ENCODE data around the gene MRGPRD. TPM values are rescaled to one million over a fixed set of nuclear protein-coding genes. Genes with fewer than 3 reads are reported as not detected.
A peak's percentile ranks its signal among the peaks of the same experiment; 100 is the strongest.

The MRGPRD gene
- total and polyA plus RNA-seq, 2 of the 8 experiments (the other 6 are each of a cell fraction or from before 2014, with no cell fraction given): not detected

- Histone ChIP-seq H4K8ac (ENCODE audit: extremely low read depth, insufficient read depth, low read length) (no peak overlapping the region; the same call in 1 of the 2 replicates), H3K36me3 (ENCODE audit: control insufficient read depth in 2 of 4, insufficient read depth in 4 of 4, low read length in 3 of 4) (no peaks in the 10 kb centered on the region; a peak in 1 of 8 replicates), H3K4me2 (ENCODE audit: insufficient read depth in 1 of 2, low read depth in 2 of 2, low read length in 2 of 2) (peak overlapping the region; percentile 69 to 85; a peak in 3 of 4 replicates), H3K23ac (ENCODE audit: insufficient read length) (no peak overlapping the region), H2BK12ac (ENCODE audit: low read depth, low read length) (peak overlapping the region; percentile 18; the same call in 1 of the 2 replicates), H2BK15ac (ENCODE audit: low read length) (peak overlapping the region; percentile 53; the same call in 1 of the 2 replicates), H3K56ac (replicated peaks; ENCODE audit: insufficient read length, low read depth, low read length) (no peak overlapping the region), H2BK5ac (ENCODE audit: low read depth, low read length) (peak overlapping the region; percentile 60; the same call in 1 of the 2 replicates), H3K18ac (ENCODE audit: extremely low read depth, low read length) (peak overlapping the region; percentile 60; the same call in 1 of the 2 replicates), H3K4me1 (replicated peaks in 1 of 4; ENCODE audit: control insufficient read depth in 3 of 4, insufficient read depth in 4 of 4, low read length in 3 of 4) (peaks cover 9 to 45% (median 32%) of the 10 kb centered on the region in 4 experiments), H3K4me3 (ENCODE audit: extremely low read depth in 1 of 4, insufficient read depth in 2 of 4, low read depth in 3 of 4, low read length in 4 of 4) (peak overlapping the region in 3 of 4 experiments; percentile 7 to 50 (median 34); a peak in 5 of 8 replicates), H3K27ac (ENCODE audit: low read depth, low read length) (no peak overlapping the region), H3K9ac (replicated peaks in 1 of 4; ENCODE audit: extremely low read depth in 1 of 4, low read depth in 3 of 4, low read length in 3 of 4) (no peak overlapping the region; a peak in 1 of 7 replicates), H3K79me1 (ENCODE audit: low read depth, low read length) (no peaks in the 10 kb centered on the region), H3K23me2 (ENCODE audit: low read depth, low read length) (peaks cover 15% of the 10 kb centered on the region; the same call in 1 of the 2 replicates), H2AK5ac (ENCODE audit: low read depth, low read length) (peak overlapping the region; percentile 24; the same call in 1 of the 2 replicates), H4K91ac (replicated peaks; ENCODE audit: insufficient read length, low read length) (peak overlapping the region; percentile 76), H3K14ac (ENCODE audit: insufficient read length) (no peak overlapping the region), H2AFZ (ENCODE audit: low read length) (no peak overlapping the region), H4K20me1 (replicated peaks in 1 of 2; ENCODE audit: control insufficient read depth in 1 of 2, insufficient read depth in 2 of 2, low read length in 2 of 2) (no peaks in the 10 kb centered on the region), H3K9me3 (ENCODE audit: insufficient read depth in 2 of 2, low read depth in 1 of 2, low read length in 1 of 2) (no peaks in the 10 kb centered on the region), H4K5ac (ENCODE audit: insufficient read length, low read depth, low read length) (no peak overlapping the region), H3K4ac (replicated peaks; ENCODE audit: insufficient read length, low read depth, low read length) (peak overlapping the region; percentile 80), H3K79me2 (ENCODE audit: control insufficient read depth in 1 of 2, insufficient read depth in 2 of 2, low read length in 2 of 2) (no peaks in the 10 kb centered on the region), H3K27me3 (replicated peaks in 1 of 4; ENCODE audit: control insufficient read depth in 3 of 4, extremely low read depth in 1 of 4, insufficient read depth in 3 of 4, low read length in 3 of 4) (peaks cover 0 to 4% (median 0%) of the 10 kb centered on the region in 4 experiments; a peak in 4 of 7 replicates), H2BK120ac (replicated peaks; ENCODE audit: low read depth, low read length) (peak overlapping the region; percentile 31), H2BK20ac (ENCODE audit: low read length) (no peak overlapping the region)
- DNase-seq (ENCODE audit: low read depth in 1 of 2, low spot score in 2 of 2) (no peak), FAIRE-seq (no peak)
- 86% methylated on average over 9 of the region's 9 CpGs; no CpG with 5 or more reads in 1 of the 2 experiments for WGBS, 2 experiments (ENCODE audit: extremely low coverage in 1 of 2, insufficient coverage in 1 of 2, insufficient read length in 1 of 2, insufficient replicate concordance in 2 of 2, low coverage in 1 of 2, low lambda C conversion rate in 2 of 2, missing lambda C conversion rate in 1 of 2)
- POLR2A ChIA-PET (ENCODE audit: partially characterized antibody): interaction anchor here (0.6 to 2.6 kb wide), 5 partner anchors 9 to 258 kb away, joined by 3 to 9 read pairs (median 4); no protein-coding TSS in a partner anchor
- CTCF ChIA-PET (ENCODE audit: partially characterized antibody): interaction anchor here (0.9 to 3.9 kb wide), 7 partner anchors 9 to 60 kb away, joined by 3 to 14 read pairs (median 8); no protein-coding TSS in a partner anchor
- TF ChIP-seq SAP30 (IDR thresholded peaks at IDR 0.05; ENCODE audit: insufficient read depth, insufficient replicate concordance, low read length): no peak
- no peak for TF ChIP-seq CBX5 (IDR thresholded peaks at IDR 0.05; ENCODE audit: low read depth, low read length)
Observed at GRCh38 chr11:69010361-69010891, 29.6 kb upstream of the MRGPRD start.

Data from H1 (cell line).